Measurements from ENCODE around the gene RSPO4.
A peak's percentile ranks its signal among the peaks of the same experiment; 100 is the strongest.

The RSPO4 gene

DNA sequence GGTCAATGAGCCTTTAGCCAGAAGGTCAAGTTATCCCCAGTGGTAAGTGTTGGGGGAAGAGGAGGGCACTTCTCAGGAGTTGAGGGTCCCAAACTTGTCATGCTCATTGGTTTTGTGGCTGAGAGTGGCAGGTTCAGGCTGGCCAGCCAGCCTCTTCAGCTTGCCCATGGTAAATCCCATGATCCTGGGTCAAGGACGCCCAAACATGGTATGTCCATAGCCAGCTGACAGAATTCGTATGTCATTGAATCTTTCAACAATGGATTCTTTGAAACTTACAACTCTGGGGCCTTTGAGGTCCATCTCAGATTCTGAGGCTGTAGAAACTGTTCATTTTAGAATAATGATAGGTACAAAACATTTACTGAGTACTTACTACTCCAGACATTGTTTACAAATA is 36.1 kb upstream of the RSPO4 start:
- TF ChIP-seq TEAD4 (IDR thresholded peaks at IDR 0.05): no peak
- no peak for TF ChIP-seq CEBPB (IDR thresholded peaks at IDR 0.05)
- no peak for TF ChIP-seq TAF1 (IDR thresholded peaks at IDR 0.05; ENCODE audit: low read depth)

DNA sequence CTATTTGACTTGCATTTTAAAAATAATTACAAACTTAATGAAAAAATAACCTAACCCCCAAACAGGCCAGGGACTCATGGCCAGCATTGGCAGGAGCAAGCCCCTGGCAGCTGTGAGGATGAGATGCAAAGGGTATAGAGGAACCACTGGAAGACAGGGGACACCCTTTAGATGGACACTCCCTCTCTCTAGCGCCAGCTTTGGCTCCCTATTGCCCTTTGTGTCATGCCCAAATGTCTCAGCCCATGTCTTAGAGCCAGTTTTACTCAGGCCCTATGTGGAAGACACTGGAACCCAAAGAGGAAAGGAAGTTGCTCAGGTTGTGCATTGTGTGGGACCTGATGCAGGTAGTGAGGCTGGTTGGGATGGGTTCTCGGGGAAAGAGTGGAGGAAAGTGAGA is 34.9 kb upstream of the RSPO4 start:
- TF ChIP-seq, protein P1, sequence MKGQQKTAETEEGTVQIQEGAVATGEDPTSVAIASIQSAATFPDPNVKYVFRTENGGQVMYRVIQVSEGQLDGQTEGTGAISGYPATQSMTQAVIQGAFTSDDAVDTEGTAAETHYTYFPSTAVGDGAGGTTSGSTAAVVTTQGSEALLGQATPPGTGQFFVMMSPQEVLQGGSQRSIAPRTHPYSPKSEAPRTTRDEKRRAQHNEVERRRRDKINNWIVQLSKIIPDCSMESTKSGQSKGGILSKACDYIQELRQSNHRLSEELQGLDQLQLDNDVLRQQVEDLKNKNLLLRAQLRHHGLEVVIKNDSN (IDR thresholded peaks at IDR 0.05): no peak
- TF ChIP-seq CREB1 (IDR thresholded peaks at IDR 0.05; ENCODE audit: low read depth): no peak
- TF ChIP-seq TCF12 (IDR thresholded peaks at IDR 0.05; ENCODE audit: low read depth): no peak
- no peak for TF ChIP-seq EP300 (IDR thresholded peaks at IDR 0.05; ENCODE audit: borderline replicate concordance)
- TF ChIP-seq YY1 (IDR thresholded peaks at IDR 0.05; ENCODE audit: low read depth): no peak
- no peak for TF ChIP-seq EGR1 (IDR thresholded peaks at IDR 0.05)
- no peak for TF ChIP-seq TAF1 (IDR thresholded peaks at IDR 0.05; ENCODE audit: low read depth)
- TF ChIP-seq, protein P2, sequence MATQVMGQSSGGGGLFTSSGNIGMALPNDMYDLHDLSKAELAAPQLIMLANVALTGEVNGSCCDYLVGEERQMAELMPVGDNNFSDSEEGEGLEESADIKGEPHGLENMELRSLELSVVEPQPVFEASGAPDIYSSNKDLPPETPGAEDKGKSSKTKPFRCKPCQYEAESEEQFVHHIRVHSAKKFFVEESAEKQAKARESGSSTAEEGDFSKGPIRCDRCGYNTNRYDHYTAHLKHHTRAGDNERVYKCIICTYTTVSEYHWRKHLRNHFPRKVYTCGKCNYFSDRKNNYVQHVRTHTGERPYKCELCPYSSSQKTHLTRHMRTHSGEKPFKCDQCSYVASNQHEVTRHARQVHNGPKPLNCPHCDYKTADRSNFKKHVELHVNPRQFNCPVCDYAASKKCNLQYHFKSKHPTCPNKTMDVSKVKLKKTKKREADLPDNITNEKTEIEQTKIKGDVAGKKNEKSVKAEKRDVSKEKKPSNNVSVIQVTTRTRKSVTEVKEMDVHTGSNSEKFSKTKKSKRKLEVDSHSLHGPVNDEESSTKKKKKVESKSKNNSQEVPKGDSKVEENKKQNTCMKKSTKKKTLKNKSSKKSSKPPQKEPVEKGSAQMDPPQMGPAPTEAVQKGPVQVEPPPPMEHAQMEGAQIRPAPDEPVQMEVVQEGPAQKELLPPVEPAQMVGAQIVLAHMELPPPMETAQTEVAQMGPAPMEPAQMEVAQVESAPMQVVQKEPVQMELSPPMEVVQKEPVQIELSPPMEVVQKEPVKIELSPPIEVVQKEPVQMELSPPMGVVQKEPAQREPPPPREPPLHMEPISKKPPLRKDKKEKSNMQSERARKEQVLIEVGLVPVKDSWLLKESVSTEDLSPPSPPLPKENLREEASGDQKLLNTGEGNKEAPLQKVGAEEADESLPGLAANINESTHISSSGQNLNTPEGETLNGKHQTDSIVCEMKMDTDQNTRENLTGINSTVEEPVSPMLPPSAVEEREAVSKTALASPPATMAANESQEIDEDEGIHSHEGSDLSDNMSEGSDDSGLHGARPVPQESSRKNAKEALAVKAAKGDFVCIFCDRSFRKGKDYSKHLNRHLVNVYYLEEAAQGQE (IDR thresholded peaks at IDR 0.05; ENCODE audit: low read depth): no peak
- TF ChIP-seq RAD21 (IDR thresholded peaks at IDR 0.05; ENCODE audit: low read depth): no peak
- TF ChIP-seq ZBTB7A (IDR thresholded peaks at IDR 0.05; ENCODE audit: low read depth): no peak
- TF ChIP-seq NFIC (IDR thresholded peaks at IDR 0.05): no peak
- TF ChIP-seq TEAD4 (IDR thresholded peaks at IDR 0.05): no peak
- TF ChIP-seq CEBPB (IDR thresholded peaks at IDR 0.05): no peak
- TF ChIP-seq, protein P3, sequence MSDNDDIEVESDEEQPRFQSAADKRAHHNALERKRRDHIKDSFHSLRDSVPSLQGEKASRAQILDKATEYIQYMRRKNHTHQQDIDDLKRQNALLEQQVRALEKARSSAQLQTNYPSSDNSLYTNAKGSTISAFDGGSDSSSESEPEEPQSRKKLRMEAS (IDR thresholded peaks at IDR 0.05): no peak
- TF ChIP-seq FOXM1 (IDR thresholded peaks at IDR 0.05; ENCODE audit: borderline replicate concordance, low read depth): no peak

DNA sequence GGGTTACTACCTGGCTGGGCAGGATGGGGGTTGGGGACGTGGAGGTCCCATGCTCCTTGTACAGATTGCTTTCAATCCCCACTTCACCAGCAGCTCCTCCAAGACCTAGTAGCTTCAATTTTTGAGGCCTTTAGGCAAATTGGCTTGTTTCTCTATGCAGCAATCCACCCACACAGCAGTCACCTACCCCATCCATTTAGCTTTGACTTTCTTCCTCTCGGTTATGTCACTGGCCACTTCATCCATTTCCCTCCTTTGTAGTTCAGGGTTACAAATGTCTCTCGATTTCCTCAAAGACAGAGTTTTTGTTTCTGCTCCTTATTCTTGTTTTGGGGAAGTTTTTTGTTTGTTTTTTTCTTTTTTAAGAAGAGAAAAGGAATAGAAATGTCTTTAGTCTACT is 33.4 kb upstream of the RSPO4 start:
- no peak for TF ChIP-seq FOXM1 (IDR thresholded peaks at IDR 0.05; ENCODE audit: borderline replicate concordance, low read depth)
- no peak for TF ChIP-seq TCF12 (IDR thresholded peaks at IDR 0.05; ENCODE audit: low read depth)

DNA sequence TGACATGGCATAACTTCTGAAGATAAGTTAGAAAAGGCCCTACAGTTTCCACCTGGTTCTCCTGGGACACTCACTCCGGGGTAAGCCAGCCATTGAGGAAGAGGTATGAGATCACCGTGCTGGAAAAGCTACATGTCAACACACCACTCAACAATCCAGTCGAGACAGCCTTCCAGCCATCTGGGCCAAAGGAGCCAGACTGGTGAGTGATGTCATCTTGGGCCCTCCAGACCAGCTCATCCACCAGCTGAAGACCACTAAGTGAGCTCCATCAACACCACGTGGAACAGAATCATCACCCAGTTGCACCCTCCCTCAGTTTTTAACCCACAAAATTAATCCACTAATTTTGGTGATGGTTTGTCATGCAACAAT is 32.3 kb upstream of the RSPO4 start:
- TF ChIP-seq EGR1 (IDR thresholded peaks at IDR 0.05) (no peak), TCF12 (IDR thresholded peaks at IDR 0.05; ENCODE audit: low read depth) (no peak), ZBTB7A (IDR thresholded peaks at IDR 0.05; ENCODE audit: low read depth) (no peak), EP300 (IDR thresholded peaks at IDR 0.05; ENCODE audit: borderline replicate concordance) (no peak), YY1 (IDR thresholded peaks at IDR 0.05; ENCODE audit: low read depth) (no peak), NFIC (IDR thresholded peaks at IDR 0.05) (no peak), RAD21 (IDR thresholded peaks at IDR 0.05; ENCODE audit: low read depth) (no peak), TEAD4 (IDR thresholded peaks at IDR 0.05) (no peak), CEBPB (IDR thresholded peaks at IDR 0.05) (no peak), CREB1 (IDR thresholded peaks at IDR 0.05; ENCODE audit: low read depth) (no peak), FOXM1 (IDR thresholded peaks at IDR 0.05; ENCODE audit: borderline replicate concordance, low read depth) (no peak), TAF1 (IDR thresholded peaks at IDR 0.05; ENCODE audit: low read depth) (no peak)
- TF ChIP-seq, protein P3 (IDR thresholded peaks at IDR 0.05): no peak
- TF ChIP-seq, protein P2 (IDR thresholded peaks at IDR 0.05; ENCODE audit: low read depth): no peak
- TF ChIP-seq, protein P1 (IDR thresholded peaks at IDR 0.05): no peak

DNA sequence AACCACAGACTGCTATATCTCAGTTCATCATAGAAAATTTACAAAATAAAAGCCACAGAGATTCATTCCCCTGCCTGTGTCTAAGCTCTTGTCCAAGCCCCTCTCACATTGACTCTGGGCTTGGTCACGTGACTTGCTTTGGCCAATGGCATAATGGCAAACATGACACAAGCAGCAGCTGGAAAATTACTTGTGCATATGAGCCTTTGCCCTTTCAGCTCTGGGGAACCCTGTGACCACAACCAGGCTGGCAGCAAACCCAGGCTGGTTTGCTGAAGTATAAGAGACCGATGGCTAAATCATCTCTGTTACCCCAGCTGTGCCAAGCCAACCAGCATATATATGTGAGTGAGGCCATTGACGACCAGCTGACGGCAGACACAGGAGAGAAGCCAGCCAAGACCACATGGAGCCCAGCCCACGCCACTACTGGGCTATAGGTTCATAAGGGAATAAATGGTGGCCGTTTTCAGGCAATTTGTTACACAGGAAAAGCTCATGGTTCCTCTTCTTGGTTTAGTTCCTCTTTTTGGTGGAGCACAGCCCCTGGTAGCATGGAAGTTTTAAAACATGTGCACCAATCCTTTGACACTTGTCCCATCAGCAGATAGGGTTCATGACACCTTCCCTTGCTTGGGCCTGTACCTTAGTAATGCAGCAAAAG is 31.8 kb upstream of the RSPO4 start:
- TF ChIP-seq NFIC (IDR thresholded peaks at IDR 0.05) (no peak), TCF12 (IDR thresholded peaks at IDR 0.05; ENCODE audit: low read depth) (no peak), EGR1 (IDR thresholded peaks at IDR 0.05) (no peak), ZBTB7A (IDR thresholded peaks at IDR 0.05; ENCODE audit: low read depth) (no peak), CEBPB (IDR thresholded peaks at IDR 0.05) (no peak)
- TF ChIP-seq, protein P2 (IDR thresholded peaks at IDR 0.05; ENCODE audit: low read depth): no peak
- TF ChIP-seq, protein P3 (IDR thresholded peaks at IDR 0.05): no peak
- TF ChIP-seq, protein P1 (IDR thresholded peaks at IDR 0.05): peak; percentile 58

All from Ishikawa (cell line).